ENCODE results near the gene TSPAN11. TPM values are rescaled to one million over a fixed set of nuclear protein-coding genes. Genes with fewer than 3 reads are reported as not detected.

The TSPAN11 gene
- total RNA-seq, 1 donor from 2014 or later: 17.5 TPM

GRCh38 chr12:30927222-30927611 lies 669 bp downstream of the TSPAN11 start:
- H3K27ac Mint-ChIP-seq: peak overlapping the region; percentile 18
- no peak for DNase-seq (ENCODE audit: low spot score, unreplicated experiment)
- TF ChIP-seq CTCF (IDR thresholded peaks at IDR 0.05; ENCODE audit: unreplicated experiment): no peak
- peaks cover 17% of the 10 kb centered on the region for H3K4me1 Mint-ChIP-seq (ENCODE audit: low read depth)
- peak overlapping the region; percentile 71 for H3K4me3 Mint-ChIP-seq (ENCODE audit: low read depth)
- H3K36me3 Mint-ChIP-seq (ENCODE audit: insufficient read depth): no peaks in the 10 kb centered on the region
- H3K9me3 Mint-ChIP-seq (ENCODE audit: low read depth): no peaks in the 10 kb centered on the region
- H3K27me3 Mint-ChIP-seq: peaks cover 57% of the 10 kb centered on the region

- DNase-seq (ENCODE audit: low spot score, unreplicated experiment): no peak
- no peaks in the 10 kb centered on the region for H3K9me3 Mint-ChIP-seq (ENCODE audit: low read depth)
- peaks cover 48% of the 10 kb centered on the region for H3K27me3 Mint-ChIP-seq
- no peak for TF ChIP-seq CTCF (IDR thresholded peaks at IDR 0.05; ENCODE audit: unreplicated experiment)
- H3K36me3 Mint-ChIP-seq (ENCODE audit: insufficient read depth): no peaks in the 10 kb centered on the region
- peaks cover 20% of the 10 kb centered on the region for H3K4me1 Mint-ChIP-seq (ENCODE audit: low read depth)
- H3K27ac Mint-ChIP-seq: no peak overlapping the region
- no peak overlapping the region for H3K4me3 Mint-ChIP-seq (ENCODE audit: low read depth)
These were observed 2.1 kb downstream of the TSPAN11 start for GRCh38 chr12:30928356-30929244.

- Mint-ChIP-seq H3K4me3 (ENCODE audit: low read depth) (no peak overlapping the region), H3K27me3 (peaks cover 36% of the 10 kb centered on the region), H3K27ac (no peak overlapping the region), H3K36me3 (ENCODE audit: insufficient read depth) (no peaks in the 10 kb centered on the region), H3K4me1 (ENCODE audit: low read depth) (peaks cover 20% of the 10 kb centered on the region), H3K9me3 (ENCODE audit: low read depth) (no peaks in the 10 kb centered on the region)
- TF ChIP-seq CTCF (IDR thresholded peaks at IDR 0.05; ENCODE audit: unreplicated experiment): no peak
- no peak for DNase-seq (ENCODE audit: low spot score, unreplicated experiment)
These were observed 3.7 kb downstream of the TSPAN11 start for GRCh38 chr12:30930238-30930637.

- no peak for DNase-seq (ENCODE audit: low spot score, unreplicated experiment)
- no peak overlapping the region for H3K27ac Mint-ChIP-seq
- H3K9me3 Mint-ChIP-seq (ENCODE audit: low read depth): no peaks in the 10 kb centered on the region
- no peaks in the 10 kb centered on the region for H3K36me3 Mint-ChIP-seq (ENCODE audit: insufficient read depth)
- TF ChIP-seq CTCF (IDR thresholded peaks at IDR 0.05; ENCODE audit: unreplicated experiment): no peak
- no peak overlapping the region for H3K4me3 Mint-ChIP-seq (ENCODE audit: low read depth)
- H3K27me3 Mint-ChIP-seq: peaks cover 32% of the 10 kb centered on the region
- H3K4me1 Mint-ChIP-seq (ENCODE audit: low read depth): peaks cover 20% of the 10 kb centered on the region
These were observed 4.1 kb downstream of the TSPAN11 start for GRCh38 chr12:30930641-30931040.

- Mint-ChIP-seq H3K27ac (no peak overlapping the region), H3K4me1 (ENCODE audit: low read depth) (peaks cover 14% of the 10 kb centered on the region), H3K27me3 (peaks cover 24% of the 10 kb centered on the region), H3K9me3 (ENCODE audit: low read depth) (no peaks in the 10 kb centered on the region), H3K36me3 (ENCODE audit: insufficient read depth) (no peaks in the 10 kb centered on the region), H3K4me3 (ENCODE audit: low read depth) (no peak overlapping the region)
- no peak for DNase-seq (ENCODE audit: low spot score, unreplicated experiment)
- TF ChIP-seq CTCF (IDR thresholded peaks at IDR 0.05; ENCODE audit: unreplicated experiment): no peak
These were observed 6.3 kb downstream of the TSPAN11 start for GRCh38 chr12:30932881-30933280.

Measured in progenitor cell of endocrine pancreas (in vitro differentiated cells).